NCI-H2081 treated with DMSO at 0.1 percent for 48 hours (cell line): ENCODE measurements around the gene IFIT1.
"Not testable (repeated sequence)": the region's sequence is repeated elsewhere in the genome, so short reads cannot be mapped to it uniquely, and the experiment has no call there.

ENCODE experiments used
- DNase-seq: peaks from one replicate; lab custom pipeline; 2025; lab: John Stamatoyannopoulos, UW

IFIT1 gene

DNA sequence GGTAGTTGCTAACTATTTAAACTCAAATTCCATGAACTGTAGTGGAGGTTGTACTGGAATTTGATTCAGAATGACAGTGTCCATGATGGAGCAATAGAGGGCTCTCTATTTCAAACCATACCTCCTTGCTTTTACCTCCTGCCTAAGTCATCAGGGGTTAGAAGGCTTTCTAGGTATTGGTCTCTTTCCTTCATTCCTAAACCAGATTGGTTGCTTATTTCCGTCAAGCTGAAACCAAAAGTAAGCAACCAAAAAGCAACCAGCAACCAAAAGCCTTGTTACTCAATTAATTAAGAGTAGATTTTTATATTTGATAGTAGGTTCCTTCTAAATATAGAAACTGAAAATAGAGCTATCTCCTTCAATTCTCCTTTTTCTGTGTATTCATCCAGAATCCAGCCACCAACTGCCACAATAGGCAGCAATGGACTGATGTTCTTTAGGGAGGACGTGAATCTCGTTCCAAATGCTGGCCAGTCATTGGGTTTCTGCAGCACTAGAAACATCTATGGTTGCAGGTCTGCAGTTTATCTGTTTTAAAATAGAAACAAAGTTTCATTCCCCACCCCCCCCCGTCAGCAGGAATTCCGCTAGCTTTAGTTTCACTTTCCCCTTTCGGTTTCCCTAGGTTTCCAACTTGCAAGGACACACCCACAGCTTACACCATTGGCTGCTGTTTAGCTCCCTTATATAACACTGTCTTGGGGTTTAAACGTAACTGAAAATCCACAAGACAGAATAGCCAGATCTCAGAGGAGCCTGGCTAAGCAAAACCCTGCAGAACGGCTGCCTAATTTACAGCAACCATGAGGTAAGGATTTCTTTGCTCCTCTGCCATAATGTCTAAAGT is at the start of gene IFIT1:
TSS of gene IFIT1 (plus strand) at position 717 of the 850 bp plus-strand sequence. CDS start at position 807, 90 bp downstream.
- no peak for DNase-seq

- no peak for DNase-seq
Observed at GRCh38 chr10:89343089-89343767, 49.2 kb upstream of the IFIT1 start.

GRCh38 chr10:89344156-89344555 is 48.3 kb upstream of the IFIT1 start:
- no peak for DNase-seq

DNA sequence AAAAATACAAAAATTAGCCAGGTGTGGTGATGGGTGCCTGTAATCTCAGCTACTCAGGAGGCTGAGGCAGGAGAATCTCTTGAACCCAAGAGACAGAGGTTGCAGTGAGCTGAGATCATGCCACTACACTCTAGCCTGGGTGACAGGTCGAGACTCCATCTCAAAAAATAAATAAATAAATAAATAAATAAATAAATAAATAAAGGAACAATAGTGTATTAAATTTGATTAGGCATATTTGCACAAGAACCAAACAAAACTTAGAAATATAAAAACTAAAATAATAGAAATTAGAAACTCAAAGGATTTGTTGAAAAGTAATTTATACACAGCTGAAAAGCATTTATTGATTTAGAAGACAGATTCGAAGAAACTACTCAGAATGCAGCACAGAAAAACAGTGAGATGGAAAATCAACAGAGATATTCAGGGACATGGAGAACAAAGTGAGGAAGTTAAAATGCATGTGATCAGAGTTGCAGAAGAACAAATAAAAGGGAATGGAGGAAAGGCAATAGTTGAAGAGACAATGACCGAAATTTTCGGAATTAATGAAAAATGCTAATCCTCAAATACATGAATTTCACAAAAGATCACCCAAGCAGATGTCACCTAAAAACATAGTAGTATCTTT is 46.9 kb upstream of the IFIT1 start:
- no peak for DNase-seq

GRCh38 chr10:89346405-89347254 is 45.8 kb upstream of the IFIT1 start:
- DNase-seq = no peak

GRCh38 chr10:89347701-89348457 is 44.5 kb upstream of the IFIT1 start:
- DNase-seq = no peak

DNA sequence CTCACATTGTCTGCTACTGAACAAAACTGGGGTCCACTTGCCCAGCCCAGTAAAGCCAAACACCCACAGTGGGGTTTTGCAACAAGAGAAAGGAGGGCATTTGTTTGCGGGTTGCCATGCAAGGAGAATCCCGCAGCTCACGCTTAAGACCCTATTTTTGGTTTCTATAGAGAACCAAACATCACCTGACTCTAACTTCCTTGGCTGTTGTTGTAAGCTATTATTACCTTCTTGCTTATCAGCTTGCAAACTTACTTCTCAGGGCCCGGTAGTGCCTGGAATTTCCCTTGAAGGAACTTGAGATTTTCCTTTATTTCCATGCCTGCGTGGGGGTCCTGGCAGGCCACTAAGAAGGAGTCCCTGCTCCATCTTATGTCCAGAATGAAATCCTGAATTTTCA is 43.9 kb upstream of the IFIT1 start:
- no peak for DNase-seq

DNA sequence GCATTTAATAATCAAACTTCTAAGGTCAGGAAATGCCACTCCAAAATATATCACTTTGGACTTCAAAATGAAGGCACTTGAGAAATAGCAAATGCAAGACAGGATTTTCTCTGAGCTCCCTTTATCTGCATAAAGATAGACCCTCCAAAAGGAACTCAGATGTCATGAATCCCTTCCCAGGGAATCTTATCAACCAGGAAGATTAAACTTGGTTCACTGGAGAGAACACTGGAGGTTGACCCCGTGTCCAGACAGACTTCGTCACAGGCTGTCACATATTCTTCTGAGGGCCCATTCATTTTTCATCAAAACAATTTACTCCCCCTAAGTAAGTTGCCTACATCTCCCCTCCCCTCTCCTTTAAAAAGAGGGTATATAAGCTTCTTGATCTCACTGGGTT is 43.4 kb upstream of the IFIT1 start:
- DNase-seq = no peak

- DNase-seq = not testable (repeated sequence)
Observed at GRCh38 chr10:89350631-89351315, 41.6 kb upstream of the IFIT1 start.

DNA sequence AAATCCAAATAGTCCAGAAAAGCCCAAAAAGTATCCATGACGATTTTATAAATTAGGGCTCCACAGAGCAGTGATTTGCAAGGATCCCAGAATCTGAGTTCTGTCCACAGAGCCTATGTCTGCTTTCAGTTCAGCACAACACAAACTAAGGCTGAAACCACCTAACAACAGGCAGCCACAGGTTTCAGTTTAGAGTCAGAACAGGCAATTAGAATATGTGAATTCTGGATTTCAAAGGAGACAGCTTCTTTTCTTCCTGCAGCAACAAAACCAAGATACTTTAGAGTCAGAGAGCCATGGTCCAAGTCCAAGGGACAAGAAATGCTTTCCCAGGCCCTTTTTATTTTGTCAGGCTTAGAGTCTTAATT is 41.0 kb upstream of the IFIT1 start:
- DNase-seq = no peak

DNA sequence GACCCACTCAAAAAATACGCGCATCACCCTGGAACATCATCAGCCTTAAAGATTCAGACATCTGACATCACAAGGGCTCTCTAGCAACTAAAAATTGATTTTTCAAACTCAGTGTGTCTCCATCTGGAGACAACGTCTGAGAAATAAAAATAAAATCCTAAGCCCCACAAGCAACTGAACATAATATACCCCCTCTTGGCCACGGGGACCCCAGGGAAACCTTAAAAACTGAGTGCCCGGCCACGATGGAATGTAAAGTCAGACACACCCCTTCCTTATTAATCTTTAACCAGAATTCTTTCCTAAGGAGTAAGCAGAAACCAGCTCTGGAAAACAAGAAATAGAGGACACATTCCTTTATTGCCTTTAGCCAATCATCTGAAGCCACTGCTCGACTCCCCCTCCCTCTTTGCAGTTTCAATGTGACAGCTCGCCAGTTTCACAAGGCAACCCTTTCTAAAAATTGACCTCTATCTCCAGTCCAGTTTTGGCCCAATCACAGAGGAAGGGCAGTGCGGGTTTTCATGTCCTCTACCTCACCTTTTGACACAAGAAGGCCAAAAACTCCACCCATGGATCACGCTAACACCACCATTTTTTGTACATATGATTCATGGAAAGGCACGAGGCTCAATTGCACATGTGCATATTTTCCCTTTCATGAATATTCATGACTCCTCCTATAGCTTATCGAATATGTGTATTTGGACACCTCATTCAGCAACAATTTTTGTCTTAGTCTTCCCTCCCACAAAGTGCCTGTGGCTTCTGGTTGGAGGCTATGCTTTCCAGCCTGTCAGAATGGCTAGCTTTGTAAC is 40.4 kb upstream of the IFIT1 start:
- DNase-seq = no peak

DNA sequence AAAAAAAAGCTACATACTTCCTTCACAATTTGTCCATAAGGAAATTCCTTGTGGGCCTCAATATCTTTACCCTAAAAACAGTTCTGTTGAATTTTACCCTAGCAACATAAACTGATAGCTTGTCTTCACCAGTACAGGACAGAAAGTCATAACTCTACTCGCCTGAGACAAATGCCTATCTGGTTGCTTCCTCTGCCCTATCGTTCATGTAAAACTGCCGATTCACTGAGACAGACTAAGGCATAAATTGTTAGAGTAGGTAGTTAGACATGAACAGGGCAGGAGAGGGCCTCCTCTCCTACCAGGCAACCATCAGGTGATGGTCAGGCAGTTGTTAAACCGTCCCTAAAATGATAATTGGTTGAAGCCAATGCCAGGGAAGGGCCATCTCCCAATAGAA is 39.6 kb upstream of the IFIT1 start:
- no peak for DNase-seq

- DNase-seq = no peak
Observed at GRCh38 chr10:89355394-89355931, 37.0 kb upstream of the IFIT1 start.

- no peak for DNase-seq
Observed at GRCh38 chr10:89357096-89357495, 35.3 kb upstream of the IFIT1 start.

DNA sequence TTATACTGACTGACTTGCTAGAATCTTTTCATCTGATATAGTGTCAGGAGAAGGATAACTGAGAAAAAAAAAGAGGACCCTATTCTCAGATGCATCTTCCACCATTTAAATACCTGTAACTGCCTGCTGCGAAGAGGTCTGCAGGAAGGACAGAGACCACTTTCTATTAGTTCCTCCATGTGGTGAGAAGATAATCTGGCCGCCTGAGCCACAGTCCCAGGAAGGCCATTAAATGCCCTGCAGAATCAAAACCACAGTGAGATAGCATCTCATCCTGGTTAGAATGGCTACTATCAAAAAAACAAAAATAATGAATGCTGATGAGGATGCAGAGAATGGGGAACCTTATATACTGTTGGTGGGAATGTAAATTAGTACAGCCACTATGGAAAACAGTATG is 34.4 kb upstream of the IFIT1 start:
- DNase-seq = no peak

- no peak for DNase-seq
Observed at GRCh38 chr10:89360157-89360556, 32.3 kb upstream of the IFIT1 start.

GRCh38 chr10:89362929-89363328 is 29.5 kb upstream of the IFIT1 start:
- no peak for DNase-seq

DNA sequence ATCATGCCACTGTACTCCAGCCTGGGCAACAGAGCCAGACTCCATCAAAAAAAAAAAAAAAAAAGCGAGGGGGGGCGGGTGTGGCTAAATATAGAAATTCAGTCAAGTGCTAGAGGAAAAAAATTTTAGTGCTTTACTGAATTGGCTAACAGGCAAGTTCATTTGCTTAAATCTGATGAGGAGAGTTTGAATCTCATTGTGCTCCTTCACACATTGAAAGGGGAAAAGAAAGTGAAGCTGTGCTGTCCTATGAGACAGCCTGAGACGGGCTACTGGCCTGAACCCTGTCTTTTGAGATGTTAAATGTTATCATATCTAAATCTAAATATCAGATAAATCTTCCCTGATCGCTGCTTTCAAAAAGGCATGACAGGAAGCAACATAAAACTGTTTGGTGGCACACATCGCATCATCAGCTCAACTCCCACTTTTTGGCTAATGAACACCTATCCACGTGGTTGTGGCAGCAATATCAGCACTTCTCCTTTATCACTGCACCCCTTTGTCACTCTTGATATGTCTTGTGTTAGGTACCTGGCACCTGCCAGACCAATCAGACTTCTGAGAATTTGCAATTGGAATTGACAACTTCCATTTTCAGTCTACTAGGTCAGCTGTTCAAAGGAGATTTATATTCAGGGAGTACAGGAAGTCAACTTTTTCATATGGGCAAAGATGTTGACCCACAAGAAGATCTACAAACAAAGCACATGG is 28.5 kb upstream of the IFIT1 start:
- no peak for DNase-seq

GRCh38 chr10:89364531-89364930 is 27.9 kb upstream of the IFIT1 start:
- DNase-seq = no peak
